Measurements from ENCODE around the gene RHBDL1. TPM values are rescaled to one million over a fixed set of nuclear protein-coding genes. Genes with fewer than 3 reads are reported as not detected.

RHBDL1 gene
- total and polyA plus RNA-seq, 9 of the 15 experiments (the other 6 are each of a cell fraction or from before 2014, with no cell fraction given), result 0.03 to 5.6 (median 1.3) TPM; not detected in 1

GRCh38 chr16:683396-684070 lies 8.1 kb downstream of the RHBDL1 start (continued):
- peak; percentile 78; the same call in 1 of the 2 replicates for TF ChIP-seq HBP1 (CRISPR knock-in tag; IDR thresholded peaks at IDR 0.05)
- TF ChIP-seq NRF1 (conservative IDR thresholded peaks at IDR 0.05 in 1 of 2, IDR thresholded peaks at IDR 0.05 in 1 of 2), result peak; percentile 60 to 71
- TF ChIP-seq, protein P1, sequence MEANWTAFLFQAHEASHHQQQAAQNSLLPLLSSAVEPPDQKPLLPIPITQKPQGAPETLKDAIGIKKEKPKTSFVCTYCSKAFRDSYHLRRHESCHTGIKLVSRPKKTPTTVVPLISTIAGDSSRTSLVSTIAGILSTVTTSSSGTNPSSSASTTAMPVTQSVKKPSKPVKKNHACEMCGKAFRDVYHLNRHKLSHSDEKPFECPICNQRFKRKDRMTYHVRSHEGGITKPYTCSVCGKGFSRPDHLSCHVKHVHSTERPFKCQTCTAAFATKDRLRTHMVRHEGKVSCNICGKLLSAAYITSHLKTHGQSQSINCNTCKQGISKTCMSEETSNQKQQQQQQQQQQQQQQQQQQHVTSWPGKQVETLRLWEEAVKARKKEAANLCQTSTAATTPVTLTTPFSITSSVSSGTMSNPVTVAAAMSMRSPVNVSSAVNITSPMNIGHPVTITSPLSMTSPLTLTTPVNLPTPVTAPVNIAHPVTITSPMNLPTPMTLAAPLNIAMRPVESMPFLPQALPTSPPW (CRISPR knock-in tag; IDR thresholded peaks at IDR 0.05), result no peak
- TF ChIP-seq ZNF134 (CRISPR knock-in tag; conservative IDR thresholded peaks at IDR 0.05), result no peak; the same call in 1 of the 2 replicates
- TF ChIP-seq MEIS2 (IDR thresholded peaks at IDR 0.05; ENCODE audit: partially characterized antibody), result no peak
- TF ChIP-seq AFF4 (CRISPR knock-in tag; IDR thresholded peaks at IDR 0.05), result no peak
- TF ChIP-seq HEY1 (CRISPR knock-in tag; IDR thresholded peaks at IDR 0.05; ENCODE audit: borderline replicate concordance), result no peak

Data from K562 (cell line).